Tibial artery (tissue), 4 donors: ENCODE measurements around the gene SH3TC2.
"Not testable (repeated sequence)": the region's sequence is repeated elsewhere in the genome, so short reads cannot be mapped to it uniquely, and the experiment has no call there.

Source experiments
- DNase-seq, 2 donors: peaks; one replicate each; pipeline ENCODE4 v3.0.0-alpha.2; 2019
- H3K27ac ChIP-seq, 2 donors: fragments of 200-600 bp; sonication (generic) in 1 of 2; 1 replicate in 1 of 2; 2 replicates in 1 of 2; pipeline ENCODE4 v1.5.1; 2018 to 2019; ENCODE audit warnings: mild to moderate bottlenecking in 1 of 2
- H3K27me3 ChIP-seq, 2 donors: fragments of 200-600 bp; sonication (generic) in 1 of 2; one replicate each; pipeline versions ENCODE4 v1.5.1 to v1.6.0; 2016 to 2019
- H3K36me3 ChIP-seq, 3 donors: fragments of 200-600 bp; sonication (generic) in 2 of 3; one replicate each; pipeline ENCODE4 v1.5.1; 2016 to 2019; ENCODE audit warnings: mild to moderate bottlenecking in 2 of 3
- H3K4me1 ChIP-seq, 4 donors: fragments of 200-600 bp; sonication (generic) in 2 of 4; 1 replicate in 3 of 4; 2 replicates in 1 of 4; pipeline ENCODE4 v1.5.1; 2016 to 2019
- H3K4me3 ChIP-seq, 2 donors: fragments of 200-600 bp; sonication (generic) in 1 of 2; 1 replicate in 1 of 2; 2 replicates in 1 of 2; pipeline ENCODE4 v1.5.1; 2018 to 2019; ENCODE audit warnings: mild to moderate bottlenecking in 2 of 2
- H3K9me3 ChIP-seq, 3 donors: fragments of 200-600 bp; sonication (generic) in 1 of 3; one replicate each; pipeline ENCODE4 v1.5.1; 2016 to 2019
- intact Hi-C: fragments of 100-400 bp; cut with DNase I; formaldehyde crosslinking; loops from one replicate; pipeline ENCODE4 v1.15.0; 2023; ENCODE audit warnings: low total_unique reads
- TF ChIP-seq, protein P1 (sequence below), 2 experiments: fragments of 200-600 bp in 1 of 2; fragments of 450-650 bp in 1 of 2; IDR thresholded peaks; one replicate each; pipeline ENCODE4 v1.5.1; 2017 to 2019; ENCODE audit warnings: antibody characterized with exemption in 2 of 2, mild to moderate bottlenecking in 1 of 2, moderate library complexity in 1 of 2

Gene SH3TC2

DNA sequence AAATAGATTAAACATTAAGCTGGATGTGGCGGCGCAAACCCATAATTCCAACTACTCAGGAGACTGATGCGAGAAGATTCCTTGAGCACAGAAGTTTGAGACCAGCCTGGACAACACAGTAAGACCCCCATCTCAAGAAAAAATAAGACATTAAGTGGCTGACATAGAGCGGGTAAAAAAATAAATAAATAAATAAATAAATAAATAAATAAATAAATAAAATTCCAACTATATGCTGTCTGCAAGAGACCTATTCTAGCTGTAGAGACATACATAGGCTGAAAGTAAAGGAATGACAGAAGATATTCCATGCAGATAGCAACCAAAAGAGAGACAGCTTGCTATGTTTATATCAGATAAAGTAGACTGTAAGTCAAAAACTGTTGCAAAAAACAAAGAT, 17.4 kb upstream of the SH3TC2 start:
- Histone ChIP-seq H3K9me3 (peaks cover 0 to 6% (median 0%) of the 10 kb centered on the region in 3 donors), H3K36me3 (no peaks in the 10 kb centered on the region), H3K4me1 (no peaks in the 10 kb centered on the region), H3K27me3 (no peaks in the 10 kb centered on the region), H3K4me3 (no peak overlapping the region), H3K27ac (no peak overlapping the region)
- DNase-seq: no peak
- TF ChIP-seq, protein P1, sequence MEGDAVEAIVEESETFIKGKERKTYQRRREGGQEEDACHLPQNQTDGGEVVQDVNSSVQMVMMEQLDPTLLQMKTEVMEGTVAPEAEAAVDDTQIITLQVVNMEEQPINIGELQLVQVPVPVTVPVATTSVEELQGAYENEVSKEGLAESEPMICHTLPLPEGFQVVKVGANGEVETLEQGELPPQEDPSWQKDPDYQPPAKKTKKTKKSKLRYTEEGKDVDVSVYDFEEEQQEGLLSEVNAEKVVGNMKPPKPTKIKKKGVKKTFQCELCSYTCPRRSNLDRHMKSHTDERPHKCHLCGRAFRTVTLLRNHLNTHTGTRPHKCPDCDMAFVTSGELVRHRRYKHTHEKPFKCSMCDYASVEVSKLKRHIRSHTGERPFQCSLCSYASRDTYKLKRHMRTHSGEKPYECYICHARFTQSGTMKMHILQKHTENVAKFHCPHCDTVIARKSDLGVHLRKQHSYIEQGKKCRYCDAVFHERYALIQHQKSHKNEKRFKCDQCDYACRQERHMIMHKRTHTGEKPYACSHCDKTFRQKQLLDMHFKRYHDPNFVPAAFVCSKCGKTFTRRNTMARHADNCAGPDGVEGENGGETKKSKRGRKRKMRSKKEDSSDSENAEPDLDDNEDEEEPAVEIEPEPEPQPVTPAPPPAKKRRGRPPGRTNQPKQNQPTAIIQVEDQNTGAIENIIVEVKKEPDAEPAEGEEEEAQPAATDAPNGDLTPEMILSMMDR (IDR thresholded peaks at IDR 0.05): no peak
- intact Hi-C loops: no loop called here

DNA sequence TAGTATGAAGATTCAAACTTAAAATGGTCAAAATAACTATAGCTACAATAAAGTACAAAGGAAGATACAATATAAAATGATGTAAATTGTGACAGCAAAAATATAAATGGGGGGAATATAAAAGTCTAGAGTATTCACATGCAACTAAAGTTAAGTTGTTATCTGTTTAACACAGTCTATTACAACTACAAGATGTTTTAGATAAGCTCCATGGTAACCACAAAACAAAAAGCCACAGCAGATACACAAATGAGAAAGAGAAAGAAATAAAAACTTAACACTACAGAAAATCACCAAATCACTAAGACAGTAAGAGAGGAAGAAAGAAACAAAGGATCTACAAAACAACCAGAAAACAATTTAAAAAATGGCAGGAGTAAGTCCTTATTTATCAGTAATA, 17.0 kb upstream of the SH3TC2 start:
- H3K9me3 ChIP-seq: peaks cover 0 to 6% (median 0%) of the 10 kb centered on the region in 3 donors
- no peaks in the 10 kb centered on the region for H3K27me3 ChIP-seq
- no peak for DNase-seq
- H3K36me3 ChIP-seq: no peaks in the 10 kb centered on the region
- H3K4me1 ChIP-seq: no peaks in the 10 kb centered on the region
- no peak overlapping the region for H3K4me3 ChIP-seq
- no peak overlapping the region for H3K27ac ChIP-seq
- TF ChIP-seq, protein P1 (IDR thresholded peaks at IDR 0.05): no peak
- intact Hi-C loops: no loop called here

DNA sequence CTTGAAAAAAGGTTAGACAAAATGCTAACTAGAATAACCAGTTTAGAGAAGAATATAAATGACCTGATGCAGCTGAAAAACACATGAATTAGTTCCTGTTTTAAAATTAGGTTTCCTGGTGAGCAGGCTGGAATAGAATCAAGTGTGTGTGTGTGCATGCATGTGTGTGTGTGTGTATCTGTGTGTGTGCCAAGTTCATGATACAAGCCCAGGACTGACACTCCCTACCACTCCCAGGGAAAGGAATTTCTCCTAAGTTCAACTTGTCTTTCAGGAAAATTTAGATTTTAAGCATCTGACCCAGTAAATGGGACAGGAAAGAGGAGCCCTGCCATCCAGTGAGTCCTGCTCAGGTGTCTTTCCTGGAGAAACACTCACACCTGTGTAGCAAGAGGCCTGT, 11.2 kb upstream of the SH3TC2 start:
- H3K27ac ChIP-seq, H3K4me3 ChIP-seq, H3K4me1 ChIP-seq, H3K36me3 ChIP-seq, DNase-seq, intact Hi-C loops, H3K27me3 ChIP-seq, H3K9me3 ChIP-seq: not testable (repeated sequence)

- no peak for DNase-seq
- Histone ChIP-seq H3K27ac (no peak overlapping the region), H3K27me3 (no peaks in the 10 kb centered on the region), H3K9me3 (no peaks in the 10 kb centered on the region), H3K4me3 (no peak overlapping the region), H3K4me1 (no peaks in the 10 kb centered on the region), H3K36me3 (no peaks in the 10 kb centered on the region)
- TF ChIP-seq, protein P1 (IDR thresholded peaks at IDR 0.05): no peak
- intact Hi-C loops: no loop called here
Measured at GRCh38 chr5:149073213-149073612, 10.4 kb upstream of the SH3TC2 start.

GRCh38 chr5:149072791-149073190, 9.9 kb upstream of the SH3TC2 start:
- Histone ChIP-seq H3K4me1 (no peaks in the 10 kb centered on the region), H3K27me3 (no peaks in the 10 kb centered on the region), H3K9me3 (no peaks in the 10 kb centered on the region), H3K4me3 (no peak overlapping the region), H3K27ac (no peak overlapping the region), H3K36me3 (no peaks in the 10 kb centered on the region)
- intact Hi-C loops: no loop called here
- DNase-seq: no peak
- TF ChIP-seq, protein P1 (IDR thresholded peaks at IDR 0.05): no peak

DNA sequence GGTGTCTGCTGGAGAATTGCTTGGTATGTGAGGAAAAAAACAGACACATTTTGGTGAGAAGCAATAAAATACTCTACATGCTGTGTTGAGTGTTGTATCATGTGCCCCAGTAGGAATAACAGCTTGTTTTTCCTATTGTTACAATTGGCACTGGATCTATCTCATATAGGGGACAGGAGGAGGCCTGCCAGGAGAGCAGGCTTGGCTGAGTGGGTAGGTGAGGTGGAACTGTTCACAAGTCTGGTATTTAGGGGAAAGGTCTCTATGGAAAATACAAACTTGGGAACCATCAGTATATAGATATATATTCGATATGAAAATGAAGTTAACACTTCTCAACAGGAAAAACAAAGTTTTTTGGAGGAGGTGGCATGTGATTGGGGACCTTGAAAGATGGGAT, 9.5 kb upstream of the SH3TC2 start:
- Histone ChIP-seq H3K4me3 (no peak overlapping the region), H3K4me1 (no peaks in the 10 kb centered on the region), H3K27me3 (no peaks in the 10 kb centered on the region), H3K36me3 (no peaks in the 10 kb centered on the region), H3K9me3 (no peaks in the 10 kb centered on the region), H3K27ac (no peak overlapping the region)
- TF ChIP-seq, protein P1 (IDR thresholded peaks at IDR 0.05): no peak
- DNase-seq: no peak
- intact Hi-C loops: no loop called here
